H9 (cell line): Measurements from ENCODE around the gene TTC7B. TPM values are rescaled to one million over a fixed set of nuclear protein-coding genes. Genes with fewer than 3 reads are reported as not detected.

Experiments used
- DNase-seq: peaks from one replicate; pipeline ENCODE4 v3.0.0-alpha.2; 2017
- H2AFZ ChIP-seq: one replicate; pipeline ENCODE4 v1.6.1; 2013; ENCODE audit warnings: mild to moderate bottlenecking, low read length, control low read depth, moderate library complexity
- H2AK5ac ChIP-seq: 2 replicates; pipeline ENCODE4 v1.6.1; 2013; ENCODE audit warnings: low read length, control low read depth, mixed read lengths; ENCODE audit not compliant: insufficient read length
- H2BK120ac ChIP-seq: one replicate; pipeline ENCODE4 v1.6.1; 2013; ENCODE audit warnings: low read depth, mild to moderate bottlenecking, low read length, control low read depth, inconsistent platforms; ENCODE audit not compliant: poor library complexity, severe bottlenecking
- H2BK12ac ChIP-seq: 2 replicates; pipeline ENCODE4 v1.6.1; 2013; ENCODE audit warnings: low read length, control low read depth, mixed read lengths, low read depth; ENCODE audit not compliant: insufficient read length
- H2BK15ac ChIP-seq: 2 replicates; pipeline ENCODE4 v1.6.1; 2013; ENCODE audit warnings: low read depth, low read length, control low read depth
- H2BK20ac ChIP-seq: one replicate; pipeline ENCODE4 v1.6.1; 2013; ENCODE audit warnings: low read depth, mild to moderate bottlenecking, low read length, control low read depth, inconsistent platforms; ENCODE audit not compliant: poor library complexity, severe bottlenecking
- H2BK5ac ChIP-seq: 2 replicates; pipeline ENCODE4 v1.6.1; 2013; ENCODE audit warnings: low read length, control low read depth, mixed read lengths; ENCODE audit not compliant: insufficient read length
- H3K14ac ChIP-seq: 2 replicates; pipeline ENCODE4 v1.6.1; 2013; ENCODE audit warnings: low read length, control low read depth; ENCODE audit not compliant: insufficient read depth
- H3K18ac ChIP-seq: 2 replicates; pipeline ENCODE4 v1.6.1; 2013; ENCODE audit warnings: low read depth, mild to moderate bottlenecking, mixed read lengths, low read length, control low read depth; ENCODE audit not compliant: insufficient read length
- H3K23ac ChIP-seq: 2 replicates; pipeline ENCODE4 v1.6.1; 2013; ENCODE audit warnings: low read length, control low read depth, mixed read lengths, low read depth; ENCODE audit not compliant: insufficient read length
- H3K23me2 ChIP-seq: 2 replicates; pipeline ENCODE4 v1.6.1; 2013; ENCODE audit warnings: low read depth, mild to moderate bottlenecking, mixed read lengths, low read length, control low read depth; ENCODE audit not compliant: insufficient read length, poor library complexity, severe bottlenecking
- H3K27ac ChIP-seq: 2 replicates; pipeline ENCODE4 v1.5.1; 2013; ENCODE audit warnings: low read length, control low read depth, mixed read lengths, low read depth; ENCODE audit not compliant: insufficient read length
- H3K27me3 ChIP-seq: 2 replicates; pipeline ENCODE4 v1.6.1; 2013; ENCODE audit warnings: low read length, control low read depth, inconsistent platforms; ENCODE audit not compliant: insufficient read depth
- H3K4ac ChIP-seq: 2 replicates; pipeline ENCODE4 v1.6.1; 2013; ENCODE audit warnings: low read depth, mild to moderate bottlenecking, control low read depth, inconsistent platforms, low read length, moderate library complexity
- H3K4me1 ChIP-seq: 2 replicates; pipeline ENCODE4 v1.6.1; 2013; ENCODE audit warnings: low read length, control low read depth, inconsistent platforms; ENCODE audit not compliant: insufficient read depth
- H3K4me2 ChIP-seq: 2 replicates; pipeline ENCODE4 v1.6.1; 2013; ENCODE audit warnings: low read length, control low read depth, mixed read lengths; ENCODE audit not compliant: insufficient read length, insufficient read depth
- H3K56ac ChIP-seq: 2 replicates; pipeline ENCODE4 v1.6.1; 2013; ENCODE audit warnings: low read depth, mild to moderate bottlenecking, mixed read lengths, low read length, control low read depth; ENCODE audit not compliant: insufficient read length
- H3K79me1 ChIP-seq: 2 replicates; pipeline ENCODE4 v1.6.1; 2013; ENCODE audit warnings: low read depth, mild to moderate bottlenecking, moderate library complexity, low read length, control low read depth, inconsistent platforms; ENCODE audit not compliant: insufficient read depth, poor library complexity, severe bottlenecking
- H3K79me2 ChIP-seq: 2 replicates; pipeline ENCODE4 v1.6.1; 2013; ENCODE audit warnings: low read length, control low read depth, inconsistent platforms; ENCODE audit not compliant: insufficient read depth
- H3K9ac ChIP-seq: 2 replicates; pipeline ENCODE4 v1.6.1; 2013; ENCODE audit warnings: low read length, control low read depth, mixed read lengths; ENCODE audit not compliant: insufficient read length; ENCODE audit errors: extremely low read depth
- H3K9me3 ChIP-seq: one replicate; pipeline ENCODE4 v1.6.1; 2013; ENCODE audit warnings: low read depth, low read length, inconsistent platforms; ENCODE audit not compliant: control insufficient read depth
- H3T11ph ChIP-seq: one replicate; pipeline ENCODE4 v1.6.1; 2013; ENCODE audit warnings: mild to moderate bottlenecking, low read length, control low read depth, inconsistent platforms
- H4K20me1 ChIP-seq: one replicate; pipeline ENCODE4 v1.6.1; 2013; ENCODE audit not compliant: control insufficient read depth, insufficient read length, insufficient read depth
- H4K5ac ChIP-seq: 2 replicates; pipeline ENCODE4 v1.6.1; 2013; ENCODE audit warnings: low read depth, mild to moderate bottlenecking, mixed read lengths, low read length, control low read depth; ENCODE audit not compliant: insufficient read length
- H4K8ac ChIP-seq: replicated peaks from 2 replicates; pipeline ENCODE4 v1.6.1; 2013; ENCODE audit warnings: low read length, control low read depth, mixed read lengths, low read depth; ENCODE audit not compliant: insufficient read length
- H4K91ac ChIP-seq: 2 replicates; pipeline ENCODE4 v1.6.1; 2013; ENCODE audit warnings: low read depth, mild to moderate bottlenecking, moderate library complexity, mixed read lengths, low read length, control low read depth; ENCODE audit not compliant: insufficient read length
- H3K27ac Mint-ChIP-seq, 3 experiments: 2 replicates in 2 of 3; 3 replicates in 1 of 3; pipeline ENCODE4 v1.8.0; 2020 to 2021; ENCODE audit warnings: mixed read lengths in 3 of 3, mild to moderate bottlenecking in 1 of 3, moderate library complexity in 1 of 3
- H3K27me3 Mint-ChIP-seq: 2 replicates; pipeline ENCODE4 v1.8.0; 2021; ENCODE audit warnings: low read depth, mild to moderate bottlenecking, moderate library complexity, mixed read lengths
- H3K36me3 Mint-ChIP-seq, 3 experiments: 2 replicates in 2 of 3; 3 replicates in 1 of 3; pipeline ENCODE4 v1.8.0; 2020 to 2021; ENCODE audit warnings: low read depth in 3 of 3, mixed read lengths in 3 of 3; ENCODE audit not compliant: insufficient read depth in 1 of 3
- H3K4me1 Mint-ChIP-seq, 2 experiments: 2 replicates each; pipeline ENCODE4 v1.8.0; 2020; ENCODE audit warnings: mixed read lengths in 2 of 2
- H3K4me3 Mint-ChIP-seq, 2 experiments: 2 replicates in 1 of 2; 3 replicates in 1 of 2; pipeline ENCODE4 v1.8.0; 2020 to 2021; ENCODE audit warnings: mild to moderate bottlenecking in 2 of 2, mixed read lengths in 2 of 2, moderate library complexity in 1 of 2
- H3K9me3 Mint-ChIP-seq, 2 experiments: 2 replicates in 1 of 2; 3 replicates in 1 of 2; pipeline ENCODE4 v1.8.0; 2020; ENCODE audit warnings: mild to moderate bottlenecking in 2 of 2, mixed read lengths in 2 of 2, moderate library complexity in 1 of 2
- CTCF ChIP-seq: fragments of 200-600 bp; sonication (generic); conservative IDR thresholded peaks from 3 replicates; pipeline ENCODE4 v1.8.0; 2021; ENCODE audit warnings: antibody characterized with exemption, mild to moderate bottlenecking
- WGBS: extraction: QIAGEN DNeasy Blood & Tissue Kit; methylation state at CpG from one replicate; pipeline ENCODE4 v1.1.7; 2013; ENCODE audit warnings: missing lambda C conversion rate, low lambda C conversion rate, mixed read lengths; ENCODE audit not compliant: insufficient read length; ENCODE audit errors: extremely low coverage; 5-methylcytosine and 5-hydroxymethylcytosine counted together
- total RNA-seq: library from RNA; stranded (reverse); gene quantifications from 2 replicates; pipeline ENCODE4 v1.2.1, GENCODE V29; 2021

TTC7B gene
- total RNA-seq, 1 experiment from 2014 or later: 33.7 TPM

- Histone ChIP-seq H3K14ac (0 out of 2 replicates have a peak overlapping the region, but pooled peaks have one; percentile 48), H3K79me2 (no peaks in the 10 kb centered on the region), H3K18ac (no peak overlapping the region), H4K91ac (no peak overlapping the region), H2BK5ac (no peak overlapping the region), H3K4ac (no peak overlapping the region), H3K4me1 (peaks cover 3% of the 10 kb centered on the region; the same call in 1 of the 2 replicates), H4K8ac (no peak overlapping the region), H3K27ac (no peak overlapping the region), H3K23ac (no peak overlapping the region), H2AFZ (no peak overlapping the region), H3T11ph (no peak overlapping the region), H2AK5ac (no peak overlapping the region), H2BK20ac (no peak overlapping the region), H3K9me3 (no peaks in the 10 kb centered on the region), H3K23me2 (no peaks in the 10 kb centered on the region), H2BK120ac (no peak overlapping the region), H3K4me2 (no peak overlapping the region), H4K5ac (no peak overlapping the region), H3K27me3 (no peaks in the 10 kb centered on the region), H2BK15ac (no peak overlapping the region), H3K9ac (no peak overlapping the region), H2BK12ac (no peak overlapping the region), H3K56ac (no peak overlapping the region), H3K79me1 (no peaks in the 10 kb centered on the region), H4K20me1 (no peaks in the 10 kb centered on the region)
- no peak for TF ChIP-seq CTCF
- Mint-ChIP-seq H3K27ac (peak overlapping the region; percentile 73 to 86 (median 82); a peak in 5 of 7 replicates), H3K9me3 (no peaks in the 10 kb centered on the region), H3K27me3 (no peaks in the 10 kb centered on the region), H3K4me1 (peaks cover 20 to 29% of the 10 kb centered on the region in 2 experiments), H3K4me3 (no peak overlapping the region), H3K36me3 (no peaks in the 10 kb centered on the region; a peak in 1 of 7 replicates)
- no peak for DNase-seq
- WGBS: no CpG with 5 or more reads among the region's 10 CpGs
Observed at GRCh38 chr14:90614696-90615516, 201.3 kb downstream of the TTC7B start.
